ENCODE data around the gene CHTOP. TPM values are rescaled to one million over a fixed set of nuclear protein-coding genes. Genes with fewer than 3 reads are reported as not detected.

The CHTOP gene
- total and polyA plus RNA-seq, 2 of the 13 experiments (the other 11 are each of a cell fraction or from before 2014, with no cell fraction given), result 38.0 to 51.9 TPM

DNA sequence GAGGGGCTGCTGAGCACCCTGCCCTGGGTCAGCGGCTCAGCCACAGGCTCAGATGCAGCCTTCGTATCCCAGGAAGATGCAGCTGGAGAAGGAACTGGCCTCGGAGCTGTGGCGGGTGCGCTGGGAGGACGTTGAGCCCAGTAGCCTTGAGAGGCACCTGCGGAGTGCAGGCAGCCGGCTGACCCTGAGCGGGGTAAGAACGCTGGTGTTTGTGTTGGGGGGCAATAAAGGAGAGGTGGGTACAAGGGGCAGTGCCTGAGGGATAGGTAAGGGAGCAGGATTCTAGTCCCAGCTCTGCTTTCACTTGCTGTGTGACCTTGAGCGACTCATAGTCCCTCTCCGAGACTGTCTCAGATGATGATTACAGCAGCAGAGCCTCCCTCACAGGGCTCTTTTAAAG, 51.0 kb downstream of the CHTOP start:
- in situ Hi-C loops (cut with HindIII; ENCODE audit: extremely low pct_ligation_motif_present, low pct_unique_long_range_greater_than_20kb) (loop anchor here (10.0 kb wide), 1 partner anchor 300 kb away; the partner anchor contains the start of gene RAB13), intact Hi-C loops (cut with micrococcal nuclease; ENCODE audit: unreplicated experiment) (no loop called here)
- H3K9ac ChIP-seq (ENCODE audit: insufficient read depth, low read depth, low read length), result no peak overlapping the region
- no TSS peak for BruUV-seq (replicated peaks)
- ATAC-seq, result no peak
- no peaks in the 10 kb centered on the region for H4K20me1 ChIP-seq (ENCODE audit: insufficient read depth, low read length)
- WGBS (ENCODE audit: low lambda C conversion rate), result 26% methylated on average over 10 of the region's 12 CpGs
- TF ChIP-seq, protein P1, sequence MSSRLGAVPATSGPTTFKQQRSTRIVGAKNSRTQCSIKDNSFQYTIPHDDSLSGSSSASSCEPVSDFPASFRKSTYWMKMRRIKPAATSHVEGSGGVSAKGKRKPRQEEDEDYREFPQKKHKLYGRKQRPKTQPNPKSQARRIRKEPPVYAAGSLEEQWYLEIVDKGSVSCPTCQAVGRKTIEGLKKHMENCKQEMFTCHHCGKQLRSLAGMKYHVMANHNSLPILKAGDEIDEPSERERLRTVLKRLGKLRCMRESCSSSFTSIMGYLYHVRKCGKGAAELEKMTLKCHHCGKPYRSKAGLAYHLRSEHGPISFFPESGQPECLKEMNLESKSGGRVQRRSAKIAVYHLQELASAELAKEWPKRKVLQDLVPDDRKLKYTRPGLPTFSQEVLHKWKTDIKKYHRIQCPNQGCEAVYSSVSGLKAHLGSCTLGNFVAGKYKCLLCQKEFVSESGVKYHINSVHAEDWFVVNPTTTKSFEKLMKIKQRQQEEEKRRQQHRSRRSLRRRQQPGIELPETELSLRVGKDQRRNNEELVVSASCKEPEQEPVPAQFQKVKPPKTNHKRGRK (CRISPR knock-in tag; IDR thresholded peaks at IDR 0.05), result no peak
- TF ChIP-seq CBX5 (CRISPR knock-in tag; IDR thresholded peaks at IDR 0.05; ENCODE audit: borderline replicate concordance) (no peak), ZBTB2 (CRISPR knock-in tag; IDR thresholded peaks at IDR 0.05; ENCODE audit: low read depth) (no peak), SNRNP70 (IDR thresholded peaks at IDR 0.05; ENCODE audit: low read depth, low read length) (no peak), RBAK (CRISPR knock-in tag; IDR thresholded peaks at IDR 0.05) (no peak), MEIS1 (CRISPR knock-in tag; IDR thresholded peaks at IDR 0.05; ENCODE audit: borderline replicate concordance) (no peak), ZNF382 (CRISPR knock-in tag; IDR thresholded peaks at IDR 0.05; ENCODE audit: borderline replicate concordance) (no peak)
- TF ChIP-seq, protein P2, sequence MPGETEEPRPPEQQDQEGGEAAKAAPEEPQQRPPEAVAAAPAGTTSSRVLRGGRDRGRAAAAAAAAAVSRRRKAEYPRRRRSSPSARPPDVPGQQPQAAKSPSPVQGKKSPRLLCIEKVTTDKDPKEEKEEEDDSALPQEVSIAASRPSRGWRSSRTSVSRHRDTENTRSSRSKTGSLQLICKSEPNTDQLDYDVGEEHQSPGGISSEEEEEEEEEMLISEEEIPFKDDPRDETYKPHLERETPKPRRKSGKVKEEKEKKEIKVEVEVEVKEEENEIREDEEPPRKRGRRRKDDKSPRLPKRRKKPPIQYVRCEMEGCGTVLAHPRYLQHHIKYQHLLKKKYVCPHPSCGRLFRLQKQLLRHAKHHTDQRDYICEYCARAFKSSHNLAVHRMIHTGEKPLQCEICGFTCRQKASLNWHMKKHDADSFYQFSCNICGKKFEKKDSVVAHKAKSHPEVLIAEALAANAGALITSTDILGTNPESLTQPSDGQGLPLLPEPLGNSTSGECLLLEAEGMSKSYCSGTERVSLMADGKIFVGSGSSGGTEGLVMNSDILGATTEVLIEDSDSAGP (CRISPR knock-in tag; IDR thresholded peaks at IDR 0.05; ENCODE audit: borderline replicate concordance), result no peak
- no peak overlapping the region for H3K4me3 ChIP-seq (replicated peaks in 1 of 3; ENCODE audit: insufficient read depth in 1 of 3, low read depth in 2 of 3, low read length in 3 of 3)
- no peak for DNase-seq (ENCODE audit: low spot score)
- no peak overlapping the region for H3K4me2 ChIP-seq (ENCODE audit: low read depth, low read length)
- no peak for FAIRE-seq
- CTCF ChIA-PET (ENCODE audit: low intra/inter-chr PET ratio, low total read pairs), result no interaction called here
- H3K4me1 ChIP-seq (ENCODE audit: insufficient read depth, low read length), result peaks cover 18% of the 10 kb centered on the region
- no peaks in the 10 kb centered on the region for H3K9me3 ChIP-seq (ENCODE audit: low read length)
- H3K27ac ChIP-seq (ENCODE audit: extremely low read length, insufficient read depth, low read length), result no peak overlapping the region
- no peaks in the 10 kb centered on the region for H3K79me2 ChIP-seq (ENCODE audit: insufficient read depth, low read length)
- H3K27me3 ChIP-seq (ENCODE audit: control insufficient read depth in 1 of 2, insufficient read depth in 2 of 2, low read length in 2 of 2), result peaks cover 15 to 80% of the 10 kb centered on the region in 2 experiments; a peak in 4 of 5 replicates
- H3K36me3 ChIP-seq (replicated peaks in 1 of 2; ENCODE audit: control insufficient read depth in 1 of 2, insufficient read depth in 2 of 2, low read length in 2 of 2), result no peaks in the 10 kb centered on the region
- POLR2A ChIA-PET, result no interaction called here
- no peak overlapping the region for H2AFZ ChIP-seq (ENCODE audit: low read length)

Data from HepG2 (cell line).